ENCODE data around the gene FER.

Gene FER

DNA sequence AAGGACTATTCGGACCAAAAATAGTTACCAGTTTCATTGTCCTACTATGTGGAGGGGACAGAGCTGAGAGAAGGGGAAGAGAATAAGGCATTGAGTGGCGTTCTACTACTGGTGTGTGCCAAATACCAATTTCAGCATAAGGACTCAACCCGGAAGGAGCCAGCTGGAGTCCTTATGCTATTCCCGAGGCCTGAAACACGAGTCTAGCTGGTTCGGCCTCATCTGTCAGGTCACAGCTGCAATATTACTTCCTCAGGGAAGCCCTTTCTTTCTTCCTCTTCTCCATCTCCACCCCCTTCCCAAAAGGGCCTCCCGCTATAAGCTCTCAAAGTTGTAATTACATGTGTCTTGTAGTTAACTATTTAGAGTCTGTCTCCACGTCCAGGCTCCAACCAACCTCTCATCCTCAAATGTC is 20.5 kb upstream of the FER start:
- H3K27ac ChIP-seq (replicated peaks) = peak overlapping the region; percentile 87
- peak overlapping the region; percentile 36 for H3K4me3 ChIP-seq (replicated peaks; ENCODE audit: insufficient read depth, low read length)
- TF ChIP-seq GABPA (IDR thresholded peaks at IDR 0.05; ENCODE audit: low read depth) (no peak), CTCF (IDR thresholded peaks at IDR 0.05; ENCODE audit: insufficient read depth, low read length) (no peak), SPI1 (IDR thresholded peaks at IDR 0.05; ENCODE audit: borderline replicate concordance, low read depth) (no peak), POLR2AphosphoS5 (IDR thresholded peaks at IDR 0.05; ENCODE audit: low read depth) (no peak)
- TF ChIP-seq, protein P1, sequence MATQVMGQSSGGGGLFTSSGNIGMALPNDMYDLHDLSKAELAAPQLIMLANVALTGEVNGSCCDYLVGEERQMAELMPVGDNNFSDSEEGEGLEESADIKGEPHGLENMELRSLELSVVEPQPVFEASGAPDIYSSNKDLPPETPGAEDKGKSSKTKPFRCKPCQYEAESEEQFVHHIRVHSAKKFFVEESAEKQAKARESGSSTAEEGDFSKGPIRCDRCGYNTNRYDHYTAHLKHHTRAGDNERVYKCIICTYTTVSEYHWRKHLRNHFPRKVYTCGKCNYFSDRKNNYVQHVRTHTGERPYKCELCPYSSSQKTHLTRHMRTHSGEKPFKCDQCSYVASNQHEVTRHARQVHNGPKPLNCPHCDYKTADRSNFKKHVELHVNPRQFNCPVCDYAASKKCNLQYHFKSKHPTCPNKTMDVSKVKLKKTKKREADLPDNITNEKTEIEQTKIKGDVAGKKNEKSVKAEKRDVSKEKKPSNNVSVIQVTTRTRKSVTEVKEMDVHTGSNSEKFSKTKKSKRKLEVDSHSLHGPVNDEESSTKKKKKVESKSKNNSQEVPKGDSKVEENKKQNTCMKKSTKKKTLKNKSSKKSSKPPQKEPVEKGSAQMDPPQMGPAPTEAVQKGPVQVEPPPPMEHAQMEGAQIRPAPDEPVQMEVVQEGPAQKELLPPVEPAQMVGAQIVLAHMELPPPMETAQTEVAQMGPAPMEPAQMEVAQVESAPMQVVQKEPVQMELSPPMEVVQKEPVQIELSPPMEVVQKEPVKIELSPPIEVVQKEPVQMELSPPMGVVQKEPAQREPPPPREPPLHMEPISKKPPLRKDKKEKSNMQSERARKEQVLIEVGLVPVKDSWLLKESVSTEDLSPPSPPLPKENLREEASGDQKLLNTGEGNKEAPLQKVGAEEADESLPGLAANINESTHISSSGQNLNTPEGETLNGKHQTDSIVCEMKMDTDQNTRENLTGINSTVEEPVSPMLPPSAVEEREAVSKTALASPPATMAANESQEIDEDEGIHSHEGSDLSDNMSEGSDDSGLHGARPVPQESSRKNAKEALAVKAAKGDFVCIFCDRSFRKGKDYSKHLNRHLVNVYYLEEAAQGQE (IDR thresholded peaks at IDR 0.05; ENCODE audit: insufficient replicate concordance, low read depth) = no peak
- H3K27me3 ChIP-seq (ENCODE audit: insufficient read depth, poor library complexity, severe bottlenecking) = no peaks in the 10 kb centered on the region
- peak; percentile 21 to 27 for DNase-seq (ENCODE audit: low read depth in 1 of 2, low spot score in 1 of 2)

DNA sequence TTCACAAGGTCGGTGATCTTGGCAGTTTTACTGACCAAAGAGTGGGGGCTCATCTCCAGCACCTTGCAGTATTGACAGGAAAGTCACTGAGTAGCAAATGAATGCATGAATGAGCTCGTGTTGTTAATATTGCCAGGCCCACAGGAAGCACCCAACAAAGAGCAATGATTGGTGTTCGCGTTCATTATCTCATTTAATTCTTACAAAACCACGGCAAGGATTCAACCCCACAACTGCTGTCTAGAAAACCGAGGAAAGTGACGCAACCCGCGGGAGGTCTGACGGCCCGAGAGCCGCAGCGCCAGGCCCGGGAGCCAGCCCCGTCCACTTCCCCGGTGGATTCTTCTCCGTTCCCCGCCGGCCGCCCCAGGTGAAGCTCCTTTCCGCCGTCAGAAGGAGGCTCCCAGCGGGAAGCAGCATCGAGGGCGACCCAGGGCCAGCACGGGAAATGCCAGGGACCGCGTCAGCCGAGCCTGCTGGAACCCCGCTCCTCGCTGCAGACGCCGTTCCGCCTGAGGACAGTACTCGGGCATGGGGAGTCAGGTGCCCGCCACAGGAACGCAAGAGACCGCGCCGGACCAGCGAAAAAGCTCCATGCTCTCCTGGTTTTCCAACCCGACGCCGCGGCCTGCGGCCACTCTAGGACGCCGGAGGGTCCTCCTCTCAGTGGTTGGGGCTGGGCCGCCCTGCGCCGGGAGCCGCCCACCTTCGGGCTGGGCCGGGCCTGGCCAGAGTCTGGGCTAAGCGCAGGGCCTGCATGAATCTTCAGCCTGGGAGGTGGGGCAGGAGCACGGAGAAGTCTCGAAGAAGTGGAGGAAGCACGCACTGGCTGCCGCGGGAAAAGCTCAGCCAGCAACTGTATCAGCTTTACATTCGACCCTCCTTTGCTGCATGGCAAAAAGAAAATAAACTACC is 19.8 kb upstream of the FER start:
- Histone ChIP-seq H3K4me3 (replicated peaks; ENCODE audit: insufficient read depth, low read length) (peak overlapping the region; percentile 36), H3K27ac (replicated peaks) (peak overlapping the region; percentile 87), H3K27me3 (ENCODE audit: insufficient read depth, poor library complexity, severe bottlenecking) (no peaks in the 10 kb centered on the region)
- no peak; the same call in 1 of the 2 replicates for TF ChIP-seq POLR2AphosphoS5 (IDR thresholded peaks at IDR 0.05; ENCODE audit: low read depth)
- DNase-seq (ENCODE audit: low read depth in 1 of 2, low spot score in 1 of 2) = peak; percentile 40 to 64

DNA sequence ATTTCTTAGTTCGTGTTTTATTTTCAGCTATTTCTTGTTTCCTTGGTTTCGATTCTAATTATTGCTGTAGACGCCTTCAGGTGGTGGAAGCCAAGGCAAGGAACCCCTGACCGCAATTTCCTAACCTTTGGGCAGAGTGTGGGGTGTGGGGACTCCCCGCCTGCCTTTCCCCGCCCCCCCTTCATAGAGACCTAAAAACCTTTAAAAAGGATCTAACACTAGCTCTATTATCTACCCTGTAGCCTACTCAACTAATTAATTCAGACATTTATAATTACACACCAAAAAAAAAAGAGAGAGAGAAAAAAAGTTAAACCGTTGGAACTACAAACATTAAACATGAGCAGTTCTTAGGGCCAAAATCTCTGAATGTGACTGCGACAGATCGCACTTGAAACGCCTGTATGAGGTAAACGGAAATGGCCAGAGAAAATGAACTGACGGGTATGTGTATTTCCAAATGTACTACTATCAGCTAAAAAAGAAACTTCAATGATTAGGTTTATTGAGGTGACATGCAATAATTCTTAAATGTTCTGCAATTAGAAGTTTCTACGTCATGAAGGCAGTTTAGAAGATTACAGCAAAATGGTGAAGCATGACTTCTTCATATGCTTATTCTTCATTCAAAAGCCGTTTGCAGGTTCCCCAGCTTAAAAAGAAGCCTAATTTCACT is 19.0 kb upstream of the FER start:
- TF ChIP-seq CTCF (IDR thresholded peaks at IDR 0.05; ENCODE audit: insufficient read depth, low read length) = no peak
- TF ChIP-seq, protein P1 (IDR thresholded peaks at IDR 0.05; ENCODE audit: insufficient replicate concordance, low read depth) = no peak
- TF ChIP-seq GABPA (IDR thresholded peaks at IDR 0.05; ENCODE audit: low read depth) = no peak
- no peak for TF ChIP-seq SPI1 (IDR thresholded peaks at IDR 0.05; ENCODE audit: borderline replicate concordance, low read depth)
- no peak for TF ChIP-seq POLR2AphosphoS5 (IDR thresholded peaks at IDR 0.05; ENCODE audit: low read depth)
- H3K27me3 ChIP-seq (ENCODE audit: insufficient read depth, poor library complexity, severe bottlenecking) = no peaks in the 10 kb centered on the region
- H3K27ac ChIP-seq (replicated peaks) = peak overlapping the region; percentile 87
- peak overlapping the region; percentile 36 for H3K4me3 ChIP-seq (replicated peaks; ENCODE audit: insufficient read depth, low read length)
- peak in 1 of 2 experiments; percentile 32 for DNase-seq (ENCODE audit: low read depth in 1 of 2, low spot score in 1 of 2)

GRCh38 chr5:108729242-108729615 is 18.5 kb upstream of the FER start:
- Histone ChIP-seq H3K27me3 (ENCODE audit: insufficient read depth, poor library complexity, severe bottlenecking) (no peaks in the 10 kb centered on the region), H3K4me3 (replicated peaks; ENCODE audit: insufficient read depth, low read length) (no peak overlapping the region), H3K27ac (replicated peaks) (no peak overlapping the region)
- TF ChIP-seq CTCF (IDR thresholded peaks at IDR 0.05; ENCODE audit: insufficient read depth, low read length) (no peak), POLR2AphosphoS5 (IDR thresholded peaks at IDR 0.05; ENCODE audit: low read depth) (no peak), GABPA (IDR thresholded peaks at IDR 0.05; ENCODE audit: low read depth) (no peak), SPI1 (IDR thresholded peaks at IDR 0.05; ENCODE audit: borderline replicate concordance, low read depth) (no peak)
- TF ChIP-seq, protein P1 (IDR thresholded peaks at IDR 0.05; ENCODE audit: insufficient replicate concordance, low read depth) = no peak
- DNase-seq (ENCODE audit: low read depth in 1 of 2, low spot score in 1 of 2) = no peak

Data from HL-60 (cell line).